UCSD-AML1 (cell line): ENCODE data around the gene TMEM185B.
"Not testable (repeated sequence)": the region's sequence is repeated elsewhere in the genome, so short reads cannot be mapped to it uniquely, and the experiment has no call there.

Source experiments
- DNase-seq: peaks from one replicate; lab custom pipeline; 2025; ENCODE audit not compliant: unreplicated experiment; lab: John Stamatoyannopoulos, UW

Gene TMEM185B

GRCh38 chr2:120251880-120252224 is 28.7 kb upstream of the TMEM185B start:
- DNase-seq: no peak

- DNase-seq: no peak
Measured at GRCh38 chr2:120251078-120251477, 27.9 kb upstream of the TMEM185B start.

GRCh38 chr2:120250640-120251039 is 27.4 kb upstream of the TMEM185B start:
- DNase-seq: no peak

GRCh38 chr2:120247851-120248250 is 24.7 kb upstream of the TMEM185B start:
- DNase-seq: no peak

- no peak for DNase-seq
Measured at GRCh38 chr2:120246546-120247300, 23.5 kb upstream of the TMEM185B start.

GRCh38 chr2:120245520-120246332 is 22.5 kb upstream of the TMEM185B start:
- DNase-seq: no peak

- DNase-seq: no peak
Measured at GRCh38 chr2:120244656-120245519, 21.7 kb upstream of the TMEM185B start.

- no peak for DNase-seq
Measured at GRCh38 chr2:120243875-120244553, 20.8 kb upstream of the TMEM185B start.

GRCh38 chr2:120243211-120243610 is 20.0 kb upstream of the TMEM185B start:
- DNase-seq: no peak

GRCh38 chr2:120241684-120242083 is 18.5 kb upstream of the TMEM185B start:
- no peak for DNase-seq

- no peak for DNase-seq
Measured at GRCh38 chr2:120240901-120241429, 17.8 kb upstream of the TMEM185B start.

GRCh38 chr2:120239488-120240287 is 16.5 kb upstream of the TMEM185B start:
- DNase-seq: no peak

GRCh38 chr2:120238728-120239487 is 15.7 kb upstream of the TMEM185B start:
- DNase-seq: no peak

- DNase-seq: no peak
Measured at GRCh38 chr2:120237491-120237902, 14.3 kb upstream of the TMEM185B start.

GRCh38 chr2:120236791-120237190 is 13.6 kb upstream of the TMEM185B start:
- no peak for DNase-seq

- no peak for DNase-seq
Measured at GRCh38 chr2:120236316-120236715, 13.1 kb upstream of the TMEM185B start.

- no peak for DNase-seq
Measured at GRCh38 chr2:120235681-120236080, 12.5 kb upstream of the TMEM185B start.

GRCh38 chr2:120235158-120235557 is 12.0 kb upstream of the TMEM185B start:
- not testable (repeated sequence) for DNase-seq

- DNase-seq: no peak
Measured at GRCh38 chr2:120233292-120233691, 10.1 kb upstream of the TMEM185B start.
